ENCODE results near the gene MEMO1.

DNA sequence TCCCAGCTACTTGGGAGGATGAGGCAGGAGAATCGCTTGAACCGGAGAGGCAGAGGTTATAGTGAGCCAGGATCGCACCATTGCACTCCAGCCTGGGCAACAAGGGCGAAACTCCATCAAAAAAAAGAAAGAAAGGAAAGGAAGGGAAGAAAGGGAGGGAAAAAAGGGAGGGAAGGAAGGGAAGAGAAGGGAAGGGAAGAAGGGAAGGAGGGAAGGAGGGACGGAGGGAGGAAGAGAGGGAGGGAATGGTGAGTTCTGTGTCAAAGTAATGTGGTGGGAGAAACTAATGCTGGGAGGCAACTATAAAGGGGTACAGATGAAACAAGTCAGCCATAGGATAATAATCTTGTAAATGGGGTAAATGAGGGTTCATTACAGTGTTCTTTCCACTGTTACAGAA is 45.7 kb downstream of the MEMO1 start:
- TF ChIP-seq USF2 (IDR thresholded peaks at IDR 0.05; ENCODE audit: low read depth, low read length) (no peak), CTCF (conservative IDR thresholded peaks at IDR 0.05; ENCODE audit: low read depth, low read length) (no peak), ELK1 (IDR thresholded peaks at IDR 0.05; ENCODE audit: borderline replicate concordance, low read depth, low read length) (no peak), MAZ (IDR thresholded peaks at IDR 0.05; ENCODE audit: borderline replicate concordance, low read depth, low read length) (no peak), CHD1 (IDR thresholded peaks at IDR 0.05; ENCODE audit: low read depth, low read length) (no peak), RCOR1 (IDR thresholded peaks at IDR 0.05; ENCODE audit: insufficient replicate concordance, low read length) (no peak), POLR2A (IDR thresholded peaks at IDR 0.05; ENCODE audit: low read depth, low read length) (no peak), CEBPB (IDR thresholded peaks at IDR 0.05; ENCODE audit: low read depth, low read length) (no peak), SMC3 (IDR thresholded peaks at IDR 0.05; ENCODE audit: low read depth, low read length) (no peak), NFE2L2 (IDR thresholded peaks at IDR 0.05; ENCODE audit: low read depth, low read length) (no peak), RFX5 (IDR thresholded peaks at IDR 0.05; ENCODE audit: low read depth, low read length) (no peak)

Measured in IMR-90 (cell line).